Keratinocyte (primary cell): Measurements from ENCODE around the gene GPR137. TPM values are rescaled to one million over a fixed set of nuclear protein-coding genes. Genes with fewer than 3 reads are reported as not detected.
A peak's percentile ranks its signal among the peaks of the same experiment; 100 is the strongest.

Source experiments
- DNase-seq: peaks from one replicate; pipeline ENCODE4 v3.0.0-alpha.2; 2011; ENCODE audit warnings: low read depth, missing footprints, low spot score
- FAIRE-seq: peaks from 2 replicates; lab custom pipeline; 2011; peaks lifted over from hg19 to GRCh38; lab: Jason Lieb, UNC
- H2AFZ ChIP-seq: 2 replicates; pipeline ENCODE4 v1.6.0; 2012; ENCODE audit warnings: low read length, control low read depth, inconsistent platforms; ENCODE audit not compliant: control insufficient read depth
- H3K27ac ChIP-seq: 2 replicates; pipeline ENCODE4 v1.5.1; 2011; ENCODE audit warnings: low read length; ENCODE audit not compliant: control insufficient read depth, insufficient read depth
- H3K27me3 ChIP-seq: 3 replicates; pipeline ENCODE4 v1.6.0; 2011; ENCODE audit warnings: low read length; ENCODE audit not compliant: control insufficient read depth, insufficient read depth; ENCODE audit errors: extremely low read depth
- H3K36me3 ChIP-seq, 2 experiments: 2 replicates in 1 of 2; 3 replicates in 1 of 2; pipeline ENCODE4 v1.5.1; 2011; ENCODE audit warnings: low read length in 2 of 2, mild to moderate bottlenecking in 1 of 2; ENCODE audit not compliant: control insufficient read depth in 2 of 2, insufficient read depth in 2 of 2; ENCODE audit errors: extremely low read depth in 1 of 2
- H3K4me1 ChIP-seq: 3 replicates; pipeline ENCODE4 v1.5.1; 2011; ENCODE audit warnings: low read length; ENCODE audit not compliant: control insufficient read depth, insufficient read depth; ENCODE audit errors: extremely low read depth
- H3K4me2 ChIP-seq: 3 replicates; pipeline ENCODE4 v1.6.0; 2011; ENCODE audit warnings: low read depth, low read length; ENCODE audit not compliant: control insufficient read depth, insufficient read depth; ENCODE audit errors: extremely low read depth
- H3K4me3 ChIP-seq, 3 experiments: fragments of 200-600 bp in 1 of 3; sonication (generic) in 1 of 3; 2 replicates in 2 of 3; 3 replicates in 1 of 3; pipeline ENCODE4 v1.5.1; 2011 to 2016; ENCODE audit warnings: low read length in 3 of 3, mild to moderate bottlenecking in 3 of 3, control low read depth in 2 of 3, inconsistent platforms in 1 of 3, low read depth in 1 of 3, mixed read lengths in 1 of 3, mixed run types in 1 of 3, moderate library complexity in 1 of 3; ENCODE audit not compliant: control insufficient read depth in 2 of 3, insufficient read depth in 2 of 3; ENCODE audit errors: extremely low read depth in 1 of 3
- H3K79me2 ChIP-seq: 2 replicates; pipeline ENCODE4 v1.6.0; 2012; ENCODE audit warnings: low read length; ENCODE audit not compliant: control insufficient read depth, insufficient read depth
- H3K9ac ChIP-seq: 3 replicates; pipeline ENCODE4 v1.6.0; 2011; ENCODE audit warnings: low read length; ENCODE audit not compliant: control insufficient read depth, insufficient read depth; ENCODE audit errors: extremely low read depth
- H3K9me1 ChIP-seq: 3 replicates; pipeline ENCODE4 v1.6.0; 2011; ENCODE audit warnings: low read length; ENCODE audit not compliant: control insufficient read depth, insufficient read depth; ENCODE audit errors: extremely low read depth
- H3K9me3 ChIP-seq: 2 replicates; pipeline ENCODE4 v1.5.1; 2012; ENCODE audit warnings: low read depth, low read length; ENCODE audit not compliant: control insufficient read depth
- H4K20me1 ChIP-seq: 3 replicates; pipeline ENCODE4 v1.6.0; 2011; ENCODE audit warnings: low read length; ENCODE audit not compliant: control insufficient read depth, insufficient read depth; ENCODE audit errors: extremely low read depth
- CTCF ChIP-seq, 3 experiments: IDR thresholded peaks in 1 of 3; conservative IDR thresholded peaks in 1 of 3; optimal IDR thresholded peaks in 1 of 3; 2 replicates in 2 of 3; 3 replicates in 1 of 3; pipeline versions ENCODE3 to v1.5.1; 2011; ENCODE audit warnings: low read length in 3 of 3, mild to moderate bottlenecking in 3 of 3, moderate library complexity in 2 of 3, control low read depth in 1 of 3, inconsistent platforms in 1 of 3; ENCODE audit not compliant: insufficient read depth in 2 of 3; ENCODE audit errors: extremely low read depth in 1 of 3
- EZH2 ChIP-seq: IDR thresholded peaks from one replicate; pipeline ENCODE4 v1.6.1; 2012; ENCODE audit warnings: inconsistent platforms, mild to moderate bottlenecking, low read length, moderate library complexity
- dilution Hi-C: fragments of 300-500 bp; cut with MboI; formaldehyde crosslinking; loops from one replicate; pipeline ENCODE4 v1.7.0; 2020; ENCODE audit warnings: low sequenced_read_pairs; ENCODE audit not compliant: extremely low pct_ligation_motif_present
- polyA plus RNA-seq, 5 experiments: library from polyadenylated mRNA; depleted of rRNA in 3 of 5; stranded (reverse) in 3 of 5; stranded (forward) in 1 of 5; unstranded in 1 of 5; fragments of >200 nt; gene quantifications; 1 replicate in 1 of 5; 2 replicates in 3 of 5; 3 replicates in 1 of 5; pipeline versions ENCODE4 v1.2.1 to v1.2.3, GENCODE V29; 2011 to 2012; ENCODE audit warnings: missing spikeins in 2 of 5, low read depth in 1 of 5, low replicate concordance in 1 of 5

The GPR137 gene
- polyA plus RNA-seq, 1 donor (not counting 4 experiments of a cell fraction or from before 2014, with no cell fraction given): 6.6 TPM

GRCh38 chr11:64269540-64270220 lies 16.0 kb upstream of the GPR137 start:
- dilution Hi-C loops: no loop called here

GRCh38 chr11:64275031-64275800 lies 10.4 kb upstream of the GPR137 start:
- Histone ChIP-seq H3K4me3 (no peak overlapping the region), H3K27ac (no peak overlapping the region), H3K9me3 (no peaks in the 10 kb centered on the region), H3K9ac (no peak overlapping the region), H4K20me1 (no peaks in the 10 kb centered on the region), H3K9me1 (no peaks in the 10 kb centered on the region), H3K79me2 (peaks cover 7% of the 10 kb centered on the region), H3K36me3 (peaks cover 6 to 9% of the 10 kb centered on the region in 2 experiments), H2AFZ (no peak overlapping the region), H3K4me1 (peaks cover 31% of the 10 kb centered on the region), H3K4me2 (no peak overlapping the region), H3K27me3 (no peaks in the 10 kb centered on the region)
- dilution Hi-C loops: no loop called here
- no peak for DNase-seq
- TF ChIP-seq CTCF (optimal IDR thresholded peaks at IDR 0.05 in 1 of 3, IDR thresholded peaks at IDR 0.05 in 1 of 3, conservative IDR thresholded peaks at IDR 0.05 in 1 of 3; ENCODE audit: extremely low read depth in 1 of 3, insufficient read depth in 2 of 3, low read length in 3 of 3): no peak
- no peak for TF ChIP-seq EZH2
- FAIRE-seq: no peak

More at GRCh38 chr11:64269540-64270220, 16.0 kb upstream of the GPR137 start:
- TF ChIP-seq CTCF (optimal IDR thresholded peaks at IDR 0.05 in 1 of 3, IDR thresholded peaks at IDR 0.05 in 1 of 3, conservative IDR thresholded peaks at IDR 0.05 in 1 of 3; ENCODE audit: extremely low read depth in 1 of 3, insufficient read depth in 2 of 3, low read length in 3 of 3) (no peak), EZH2 (no peak)
- DNase-seq (peak; percentile 97), FAIRE-seq (no peak)
- H3K4me3 ChIP-seq: peak overlapping the region; percentile 35 to 76 (median 70)
- H3K4me2 ChIP-seq: peak overlapping the region; percentile 87
- H3K4me1 ChIP-seq: peaks cover 55% of the 10 kb centered on the region
- H3K9me1 ChIP-seq: no peaks in the 10 kb centered on the region
- peak overlapping the region; percentile 72 for H3K9ac ChIP-seq
- no peaks in the 10 kb centered on the region for H3K27me3 ChIP-seq
- H4K20me1 ChIP-seq: no peaks in the 10 kb centered on the region
- no peaks in the 10 kb centered on the region for H3K79me2 ChIP-seq
- peaks cover 10 to 27% of the 10 kb centered on the region in 2 experiments for H3K36me3 ChIP-seq
- H3K27ac ChIP-seq: peak overlapping the region; percentile 78
- H2AFZ ChIP-seq: no peak overlapping the region
- H3K9me3 ChIP-seq: no peaks in the 10 kb centered on the region
